ENCODE measurements around the gene POLR3B. TPM values are rescaled to one million over a fixed set of nuclear protein-coding genes. Genes with fewer than 3 reads are reported as not detected.
"Not testable (repeated sequence)": the region's sequence is repeated elsewhere in the genome, so short reads cannot be mapped to it uniquely, and the experiment has no call there.

POLR3B gene
- polyA plus RNA-seq, 1 donor (not counting 4 experiments of a cell fraction or from before 2014, with no cell fraction given) = 13.9 TPM

DNA sequence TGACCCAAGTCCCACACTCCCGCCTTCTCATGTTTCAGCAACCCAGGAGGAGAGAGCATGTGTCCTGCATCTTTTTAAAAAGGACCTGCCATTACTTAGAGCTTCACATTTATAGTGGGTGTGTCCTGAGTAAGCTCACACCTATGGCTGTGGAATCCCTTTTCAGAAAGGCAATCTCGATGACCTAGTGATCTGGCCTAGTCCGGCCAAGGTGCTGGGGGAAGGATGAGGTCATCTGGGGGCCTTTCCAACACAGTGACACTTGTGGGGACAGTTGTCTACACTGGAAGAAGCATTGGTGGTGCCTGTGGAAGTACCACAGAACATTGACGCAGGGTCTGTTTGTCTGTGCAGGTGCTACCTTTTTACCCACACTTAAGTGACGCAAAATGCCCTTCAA is 46.9 kb upstream of the POLR3B start:
- H3K9me1 ChIP-seq (ENCODE audit: control insufficient read depth, extremely low read depth, insufficient read depth, low read length) = no peaks in the 10 kb centered on the region
- DNase-seq (ENCODE audit: low read depth, low spot score) = no peak
- no peak overlapping the region for H3K9ac ChIP-seq (ENCODE audit: control insufficient read depth, extremely low read depth, insufficient read depth, low read length)
- TF ChIP-seq EZH2 (IDR thresholded peaks at IDR 0.05; ENCODE audit: low read length) = no peak
- TF ChIP-seq, protein P1, sequence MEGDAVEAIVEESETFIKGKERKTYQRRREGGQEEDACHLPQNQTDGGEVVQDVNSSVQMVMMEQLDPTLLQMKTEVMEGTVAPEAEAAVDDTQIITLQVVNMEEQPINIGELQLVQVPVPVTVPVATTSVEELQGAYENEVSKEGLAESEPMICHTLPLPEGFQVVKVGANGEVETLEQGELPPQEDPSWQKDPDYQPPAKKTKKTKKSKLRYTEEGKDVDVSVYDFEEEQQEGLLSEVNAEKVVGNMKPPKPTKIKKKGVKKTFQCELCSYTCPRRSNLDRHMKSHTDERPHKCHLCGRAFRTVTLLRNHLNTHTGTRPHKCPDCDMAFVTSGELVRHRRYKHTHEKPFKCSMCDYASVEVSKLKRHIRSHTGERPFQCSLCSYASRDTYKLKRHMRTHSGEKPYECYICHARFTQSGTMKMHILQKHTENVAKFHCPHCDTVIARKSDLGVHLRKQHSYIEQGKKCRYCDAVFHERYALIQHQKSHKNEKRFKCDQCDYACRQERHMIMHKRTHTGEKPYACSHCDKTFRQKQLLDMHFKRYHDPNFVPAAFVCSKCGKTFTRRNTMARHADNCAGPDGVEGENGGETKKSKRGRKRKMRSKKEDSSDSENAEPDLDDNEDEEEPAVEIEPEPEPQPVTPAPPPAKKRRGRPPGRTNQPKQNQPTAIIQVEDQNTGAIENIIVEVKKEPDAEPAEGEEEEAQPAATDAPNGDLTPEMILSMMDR (optimal IDR thresholded peaks at IDR 0.05 in 1 of 3, IDR thresholded peaks at IDR 0.05 in 1 of 3, conservative IDR thresholded peaks at IDR 0.05 in 1 of 3; ENCODE audit: extremely low read depth in 1 of 3, insufficient read depth in 2 of 3, low read length in 3 of 3) = no peak
- H2AFZ ChIP-seq (ENCODE audit: control insufficient read depth, low read length) = no peak overlapping the region
- no peaks in the 10 kb centered on the region for H4K20me1 ChIP-seq (ENCODE audit: control insufficient read depth, extremely low read depth, insufficient read depth, low read length)
- no peak overlapping the region for H3K4me3 ChIP-seq (ENCODE audit: control insufficient read depth in 2 of 3, extremely low read depth in 1 of 3, insufficient read depth in 2 of 3, low read depth in 1 of 3, low read length in 3 of 3)
- H3K4me1 ChIP-seq (ENCODE audit: control insufficient read depth, extremely low read depth, insufficient read depth, low read length) = peaks cover 19% of the 10 kb centered on the region
- no peak overlapping the region for H3K27ac ChIP-seq (ENCODE audit: control insufficient read depth, insufficient read depth, low read length)
- H3K79me2 ChIP-seq (ENCODE audit: control insufficient read depth, insufficient read depth, low read length) = no peaks in the 10 kb centered on the region
- no peak overlapping the region for H3K4me2 ChIP-seq (ENCODE audit: control insufficient read depth, extremely low read depth, insufficient read depth, low read depth, low read length)
- no peaks in the 10 kb centered on the region for H3K9me3 ChIP-seq (ENCODE audit: control insufficient read depth, low read depth, low read length)
- H3K36me3 ChIP-seq (ENCODE audit: control insufficient read depth in 2 of 2, extremely low read depth in 1 of 2, insufficient read depth in 2 of 2, low read length in 2 of 2) = peaks cover 0 to 3% of the 10 kb centered on the region in 2 experiments
- no peak for FAIRE-seq
- no peaks in the 10 kb centered on the region for H3K27me3 ChIP-seq (ENCODE audit: control insufficient read depth, extremely low read depth, insufficient read depth, low read length)
- dilution Hi-C loops (cut with MboI; ENCODE audit: extremely low pct_ligation_motif_present, low sequenced_read_pairs) = no loop called here

DNA sequence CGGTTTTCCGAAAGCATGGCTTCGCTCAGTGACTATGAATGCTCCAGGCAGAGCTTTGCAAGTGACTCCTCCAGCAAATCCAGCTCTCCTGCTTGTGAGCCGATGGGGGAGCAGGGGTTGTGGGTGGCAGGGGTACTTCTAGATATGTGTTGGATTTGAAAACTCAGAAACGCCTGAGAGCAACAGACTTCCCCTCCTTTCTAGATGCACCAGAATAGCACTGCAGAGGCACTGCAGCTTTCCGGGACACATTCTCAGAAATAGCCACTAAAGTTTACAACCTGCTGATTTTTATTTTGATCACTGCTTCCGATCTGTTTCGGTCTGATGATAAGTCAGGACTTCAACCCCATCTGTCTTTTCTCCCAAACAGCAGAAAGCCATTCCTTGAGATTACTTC is 46.4 kb upstream of the POLR3B start:
- no peaks in the 10 kb centered on the region for H3K9me3 ChIP-seq (ENCODE audit: control insufficient read depth, low read depth, low read length)
- no peak for DNase-seq (ENCODE audit: low read depth, low spot score)
- no peak for FAIRE-seq
- no peaks in the 10 kb centered on the region for H3K9me1 ChIP-seq (ENCODE audit: control insufficient read depth, extremely low read depth, insufficient read depth, low read length)
- H3K4me2 ChIP-seq (ENCODE audit: control insufficient read depth, extremely low read depth, insufficient read depth, low read depth, low read length) = no peak overlapping the region
- no peaks in the 10 kb centered on the region for H3K79me2 ChIP-seq (ENCODE audit: control insufficient read depth, insufficient read depth, low read length)
- no peak overlapping the region for H2AFZ ChIP-seq (ENCODE audit: control insufficient read depth, low read length)
- no peaks in the 10 kb centered on the region for H3K27me3 ChIP-seq (ENCODE audit: control insufficient read depth, extremely low read depth, insufficient read depth, low read length)
- H3K27ac ChIP-seq (ENCODE audit: control insufficient read depth, insufficient read depth, low read length) = no peak overlapping the region
- TF ChIP-seq EZH2 (IDR thresholded peaks at IDR 0.05; ENCODE audit: low read length) = no peak
- TF ChIP-seq, protein P1 (optimal IDR thresholded peaks at IDR 0.05 in 1 of 3, IDR thresholded peaks at IDR 0.05 in 1 of 3, conservative IDR thresholded peaks at IDR 0.05 in 1 of 3; ENCODE audit: extremely low read depth in 1 of 3, insufficient read depth in 2 of 3, low read length in 3 of 3) = no peak
- peaks cover 0 to 3% of the 10 kb centered on the region in 2 experiments for H3K36me3 ChIP-seq (ENCODE audit: control insufficient read depth in 2 of 2, extremely low read depth in 1 of 2, insufficient read depth in 2 of 2, low read length in 2 of 2)
- no peak overlapping the region for H3K9ac ChIP-seq (ENCODE audit: control insufficient read depth, extremely low read depth, insufficient read depth, low read length)
- no peaks in the 10 kb centered on the region for H4K20me1 ChIP-seq (ENCODE audit: control insufficient read depth, extremely low read depth, insufficient read depth, low read length)
- dilution Hi-C loops (cut with MboI; ENCODE audit: extremely low pct_ligation_motif_present, low sequenced_read_pairs) = no loop called here
- no peak overlapping the region for H3K4me3 ChIP-seq (ENCODE audit: control insufficient read depth in 2 of 3, extremely low read depth in 1 of 3, insufficient read depth in 2 of 3, low read depth in 1 of 3, low read length in 3 of 3)
- H3K4me1 ChIP-seq (ENCODE audit: control insufficient read depth, extremely low read depth, insufficient read depth, low read length) = peaks cover 19% of the 10 kb centered on the region

DNA sequence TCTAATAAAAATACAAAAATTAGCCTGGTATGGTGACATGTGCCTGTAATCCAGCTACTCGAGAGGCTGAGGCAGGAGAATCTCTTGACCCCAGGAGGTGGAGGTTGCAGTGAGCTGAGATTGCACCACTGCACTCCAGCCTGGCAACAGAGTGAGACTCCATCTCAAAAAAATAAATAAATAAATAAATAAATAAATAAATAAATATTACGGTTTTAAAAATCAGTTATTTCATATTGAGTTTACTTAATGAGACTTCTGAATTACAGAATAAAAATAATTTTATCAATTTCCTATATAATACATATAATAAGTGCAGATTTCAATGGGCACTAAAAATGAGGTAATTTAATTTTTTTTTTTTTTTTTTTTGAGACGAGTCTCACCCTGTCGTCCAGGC is 44.1 kb upstream of the POLR3B start:
- FAIRE-seq; H3K9ac ChIP-seq (ENCODE audit: control insufficient read depth, extremely low read depth, insufficient read depth, low read length); H3K79me2 ChIP-seq (ENCODE audit: control insufficient read depth, insufficient read depth, low read length); DNase-seq (ENCODE audit: low read depth, low spot score); H3K4me3 ChIP-seq (ENCODE audit: control insufficient read depth in 2 of 3, extremely low read depth in 1 of 3, insufficient read depth in 2 of 3, low read depth in 1 of 3, low read length in 3 of 3); H4K20me1 ChIP-seq (ENCODE audit: control insufficient read depth, extremely low read depth, insufficient read depth, low read length); H3K9me1 ChIP-seq (ENCODE audit: control insufficient read depth, extremely low read depth, insufficient read depth, low read length); H3K4me2 ChIP-seq (ENCODE audit: control insufficient read depth, extremely low read depth, insufficient read depth, low read depth, low read length); H3K27me3 ChIP-seq (ENCODE audit: control insufficient read depth, extremely low read depth, insufficient read depth, low read length); H3K27ac ChIP-seq (ENCODE audit: control insufficient read depth, insufficient read depth, low read length); dilution Hi-C loops (cut with MboI; ENCODE audit: extremely low pct_ligation_motif_present, low sequenced_read_pairs); H3K9me3 ChIP-seq (ENCODE audit: control insufficient read depth, low read depth, low read length); H3K36me3 ChIP-seq (ENCODE audit: control insufficient read depth in 2 of 2, extremely low read depth in 1 of 2, insufficient read depth in 2 of 2, low read length in 2 of 2); H2AFZ ChIP-seq (ENCODE audit: control insufficient read depth, low read length): not testable (repeated sequence)
- peaks cover 25% of the 10 kb centered on the region for H3K4me1 ChIP-seq (ENCODE audit: control insufficient read depth, extremely low read depth, insufficient read depth, low read length)

Data from keratinocyte (primary cell).